ENCODE data around the gene TUBGCP3. TPM values are rescaled to one million over a fixed set of nuclear protein-coding genes. Genes with fewer than 3 reads are reported as not detected.
"Not testable (repeated sequence)": the region's sequence is repeated elsewhere in the genome, so short reads cannot be mapped to it uniquely, and the experiment has no call there.

Gene TUBGCP3
- total and polyA plus RNA-seq, 2 experiments from 2014 or later = 12.8 to 40.2 TPM

- H4K20me1 ChIP-seq (replicated peaks; ENCODE audit: insufficient read depth); DNase-seq (ENCODE audit: low spot score); H2AFZ ChIP-seq; H3K27ac ChIP-seq (ENCODE audit: low read depth); H3K9me3 Mint-ChIP-seq; H3K27me3 ChIP-seq (ENCODE audit: insufficient read depth); H3K4me2 ChIP-seq; H3K27me3 Mint-ChIP-seq (ENCODE audit: insufficient read depth, low read depth, poor library complexity); H3K4me1 Mint-ChIP-seq; H3K4me3 ChIP-seq; H3F3A ChIP-seq (replicated peaks; ENCODE audit: low read depth); H3K27ac Mint-ChIP-seq; ATAC-seq; H3K9me2 ChIP-seq (ENCODE audit: insufficient read depth); H3K4me1 ChIP-seq (ENCODE audit: insufficient read depth); H3K4me3 Mint-ChIP-seq; H3K79me2 ChIP-seq (replicated peaks; ENCODE audit: insufficient read depth): not testable (repeated sequence)
- peaks cover 10% of the 10 kb centered on the region for H3K36me3 ChIP-seq (ENCODE audit: insufficient read depth)
- peaks cover 71% of the 10 kb centered on the region for H3K36me3 Mint-ChIP-seq (ENCODE audit: low read depth)
Measured at GRCh38 chr13:112548975-112549374, 39.0 kb downstream of the TUBGCP3 start.

GRCh38 chr13:112545856-112546255 is 42.1 kb downstream of the TUBGCP3 start:
- Histone ChIP-seq H3K4me3 (no peak overlapping the region), H3F3A (replicated peaks; ENCODE audit: low read depth) (no peaks in the 10 kb centered on the region), H3K4me2 (no peak overlapping the region), H3K27me3 (ENCODE audit: insufficient read depth) (no peaks in the 10 kb centered on the region), H3K4me1 (ENCODE audit: insufficient read depth) (no peaks in the 10 kb centered on the region), H3K36me3 (ENCODE audit: insufficient read depth) (peaks cover 7% of the 10 kb centered on the region), H4K20me1 (replicated peaks; ENCODE audit: insufficient read depth) (no peaks in the 10 kb centered on the region), H2AFZ (no peak overlapping the region), H3K27ac (ENCODE audit: low read depth) (no peak overlapping the region), H3K79me2 (replicated peaks; ENCODE audit: insufficient read depth) (no peaks in the 10 kb centered on the region), H3K9me2 (ENCODE audit: insufficient read depth) (no peaks in the 10 kb centered on the region)
- ATAC-seq = no peak
- no peak overlapping the region for H3K4me3 Mint-ChIP-seq
- no peaks in the 10 kb centered on the region for H3K9me3 Mint-ChIP-seq
- no peaks in the 10 kb centered on the region for H3K4me1 Mint-ChIP-seq
- DNase-seq (ENCODE audit: low spot score) = no peak
- H3K27ac Mint-ChIP-seq = no peak overlapping the region
- H3K36me3 Mint-ChIP-seq (ENCODE audit: low read depth) = peaks cover 50% of the 10 kb centered on the region
- TF ChIP-seq JUNB (IDR thresholded peaks at IDR 0.05; ENCODE audit: unreplicated experiment) = no peak
- TF ChIP-seq EZH2phosphoT487 (IDR thresholded peaks at IDR 0.05; ENCODE audit: unreplicated experiment) = no peak
- TF ChIP-seq CREB1 (CRISPR knock-in tag; IDR thresholded peaks at IDR 0.05; ENCODE audit: low read depth) = no peak
- TF ChIP-seq CTCF (conservative IDR thresholded peaks at IDR 0.05; ENCODE audit: low read depth in 2 of 2) = no peak
- no peak for TF ChIP-seq REST (IDR thresholded peaks at IDR 0.05; ENCODE audit: unreplicated experiment)
- no peak for TF ChIP-seq ETS1 (IDR thresholded peaks at IDR 0.05)
- TF ChIP-seq EZH2 (IDR thresholded peaks at IDR 0.05; ENCODE audit: low read depth, unreplicated experiment) = no peak
- H3K27me3 Mint-ChIP-seq (ENCODE audit: insufficient read depth, low read depth, poor library complexity) = no peaks in the 10 kb centered on the region
